ENCODE measurements around the gene MTG1.

GRCh38 chr10:133368153-133368552, 25.8 kb upstream of the MTG1 start:
- no peak for TF ChIP-seq CTCF (IDR thresholded peaks at IDR 0.05)
- TF ChIP-seq POLR2A (IDR thresholded peaks at IDR 0.05): no peak

All from adrenal gland (tissue), 5 donors.